Kidney epithelial cell (primary cell): Measurements from ENCODE around the gene RRAS. TPM values are rescaled to one million over a fixed set of nuclear protein-coding genes. Genes with fewer than 3 reads are reported as not detected.
A peak's percentile ranks its signal among the peaks of the same experiment; 100 is the strongest.

Source experiments
- DNase-seq: peaks from one replicate; pipeline ENCODE4 v3.0.0-alpha.2; 2010; ENCODE audit warnings: low read depth
- H3K27me3 ChIP-seq: 2 replicates; pipeline ENCODE4 v1.6.0; 2011; ENCODE audit warnings: low read length; ENCODE audit not compliant: control insufficient read depth, insufficient read depth
- H3K36me3 ChIP-seq: 2 replicates; pipeline ENCODE4 v1.5.1; 2011; ENCODE audit warnings: low read length; ENCODE audit not compliant: control insufficient read depth, insufficient read depth
- H3K4me3 ChIP-seq: 2 replicates; pipeline ENCODE4 v1.5.1; 2011; ENCODE audit warnings: low read depth, mild to moderate bottlenecking, control low read depth, low read length
- total RNA-seq: library from RNA; depleted of rRNA; stranded (reverse); fragments of >200 nt; gene quantifications from 2 replicates; pipeline ENCODE4 v1.2.3, GENCODE V29; 2015
- TF ChIP-seq, protein P1 (sequence below): IDR thresholded peaks from 2 replicates; pipeline ENCODE4 v1.5.1; 2011; ENCODE audit warnings: mild to moderate bottlenecking, moderate library complexity, low read length, control low read depth, inconsistent platforms; ENCODE audit not compliant: insufficient read depth, poor library complexity, severe bottlenecking

The RRAS gene
- total RNA-seq, 1 donor from 2014 or later, result 32.8 TPM

- Histone ChIP-seq H3K4me3 (no peak overlapping the region), H3K36me3 (peaks cover 1% of the 10 kb centered on the region), H3K27me3 (no peaks in the 10 kb centered on the region)
- DNase-seq, result no peak
- TF ChIP-seq, protein P1, sequence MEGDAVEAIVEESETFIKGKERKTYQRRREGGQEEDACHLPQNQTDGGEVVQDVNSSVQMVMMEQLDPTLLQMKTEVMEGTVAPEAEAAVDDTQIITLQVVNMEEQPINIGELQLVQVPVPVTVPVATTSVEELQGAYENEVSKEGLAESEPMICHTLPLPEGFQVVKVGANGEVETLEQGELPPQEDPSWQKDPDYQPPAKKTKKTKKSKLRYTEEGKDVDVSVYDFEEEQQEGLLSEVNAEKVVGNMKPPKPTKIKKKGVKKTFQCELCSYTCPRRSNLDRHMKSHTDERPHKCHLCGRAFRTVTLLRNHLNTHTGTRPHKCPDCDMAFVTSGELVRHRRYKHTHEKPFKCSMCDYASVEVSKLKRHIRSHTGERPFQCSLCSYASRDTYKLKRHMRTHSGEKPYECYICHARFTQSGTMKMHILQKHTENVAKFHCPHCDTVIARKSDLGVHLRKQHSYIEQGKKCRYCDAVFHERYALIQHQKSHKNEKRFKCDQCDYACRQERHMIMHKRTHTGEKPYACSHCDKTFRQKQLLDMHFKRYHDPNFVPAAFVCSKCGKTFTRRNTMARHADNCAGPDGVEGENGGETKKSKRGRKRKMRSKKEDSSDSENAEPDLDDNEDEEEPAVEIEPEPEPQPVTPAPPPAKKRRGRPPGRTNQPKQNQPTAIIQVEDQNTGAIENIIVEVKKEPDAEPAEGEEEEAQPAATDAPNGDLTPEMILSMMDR, result no peak
Measured at GRCh38 chr19:49645995-49646394, 6.1 kb upstream of the RRAS start.

DNA sequence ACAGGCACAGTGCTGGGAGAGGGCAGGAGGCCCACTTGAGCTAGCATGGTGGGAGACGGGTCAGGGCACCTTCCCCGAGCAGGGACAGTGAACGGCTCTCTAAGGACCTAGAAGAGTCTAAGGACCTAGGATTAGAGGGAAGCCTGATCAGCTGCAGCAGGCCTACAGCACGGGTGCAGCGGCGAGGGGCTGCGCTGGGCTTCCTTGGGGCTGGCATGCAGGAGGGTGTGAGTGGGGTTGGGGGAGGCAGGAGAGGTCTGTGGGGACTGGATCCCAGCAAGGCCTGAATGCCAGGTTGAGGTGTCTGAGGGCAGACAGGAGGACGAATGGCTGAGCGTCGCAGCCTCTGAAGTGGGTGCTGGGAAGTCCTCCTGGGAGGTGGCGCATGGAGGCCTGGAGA is 5.6 kb upstream of the RRAS start:
- H3K27me3 ChIP-seq, result no peaks in the 10 kb centered on the region
- H3K36me3 ChIP-seq, result peaks cover 1% of the 10 kb centered on the region
- DNase-seq, result no peak
- TF ChIP-seq, protein P1, result no peak
- no peak overlapping the region for H3K4me3 ChIP-seq

- DNase-seq, result no peak
- TF ChIP-seq, protein P1, result no peak
- Histone ChIP-seq H3K27me3 (no peaks in the 10 kb centered on the region), H3K36me3 (peaks cover 1% of the 10 kb centered on the region), H3K4me3 (no peak overlapping the region)
Measured at GRCh38 chr19:49643466-49643865, 3.5 kb upstream of the RRAS start.

- TF ChIP-seq, protein P1, result no peak
- no peaks in the 10 kb centered on the region for H3K27me3 ChIP-seq
- peak overlapping the region; percentile 88 for H3K4me3 ChIP-seq
- H3K36me3 ChIP-seq, result peaks cover 1% of the 10 kb centered on the region
- no peak for DNase-seq
Measured at GRCh38 chr19:49642492-49643035, 2.6 kb upstream of the RRAS start.

GRCh38 chr19:49641688-49642491 is 1.9 kb upstream of the RRAS start, which contains the start of gene SCAF1:
SCAF1 (plus strand) TSS chr19:49642209; CDS start chr19:49645027, 2,818 bp downstream.
- peaks cover 1% of the 10 kb centered on the region for H3K36me3 ChIP-seq
- TF ChIP-seq, protein P1, result no peak
- H3K27me3 ChIP-seq, result no peaks in the 10 kb centered on the region
- H3K4me3 ChIP-seq, result peak within 1 kb of the TSS; percentile 88
- DNase-seq, result peak; percentile 97
